GM19438 (cell line): ENCODE results near the gene C1orf105.
"Not testable (repeated sequence)": the region's sequence is repeated elsewhere in the genome, so short reads cannot be mapped to it uniquely, and the experiment has no call there.

Experiments
- ATAC-seq: cut with Tn5 transposase; IDR thresholded peaks from one replicate; pipeline ENCODE4 v1.9.1; 2021; ENCODE audit warnings: low read depth; ENCODE audit not compliant: unreplicated experiment

Gene C1orf105

GRCh38 chr1:172482044-172482443 is 61.6 kb downstream of the C1orf105 start:
- ATAC-seq, result no peak

GRCh38 chr1:172483448-172483847 is 63.0 kb downstream of the C1orf105 start:
- no peak for ATAC-seq

- ATAC-seq, result no peak
Observed at GRCh38 chr1:172484252-172484651, 63.8 kb downstream of the C1orf105 start.

GRCh38 chr1:172485626-172486025 is 65.1 kb downstream of the C1orf105 start:
- no peak for ATAC-seq

GRCh38 chr1:172486805-172487454 is 66.4 kb downstream of the C1orf105 start:
- no peak for ATAC-seq

- ATAC-seq, result no peak
Observed at GRCh38 chr1:172487550-172487949, 67.1 kb downstream of the C1orf105 start.

GRCh38 chr1:172488393-172488792 is 67.9 kb downstream of the C1orf105 start:
- ATAC-seq, result no peak

GRCh38 chr1:172489847-172490246 is 69.4 kb downstream of the C1orf105 start:
- ATAC-seq, result no peak

GRCh38 chr1:172492421-172492820 is 71.9 kb downstream of the C1orf105 start:
- ATAC-seq, result no peak

- ATAC-seq, result no peak
Observed at GRCh38 chr1:172494166-172494565, 73.7 kb downstream of the C1orf105 start.

- not testable (repeated sequence) for ATAC-seq
Observed at GRCh38 chr1:172496127-172496526, 75.6 kb downstream of the C1orf105 start.

GRCh38 chr1:172496678-172497077 is 76.2 kb downstream of the C1orf105 start:
- ATAC-seq, result no peak

- ATAC-seq, result no peak
Observed at GRCh38 chr1:172497230-172497629, 76.7 kb downstream of the C1orf105 start.

- ATAC-seq, result no peak
Observed at GRCh38 chr1:172498857-172499256, 78.4 kb downstream of the C1orf105 start.

- ATAC-seq, result no peak
Observed at GRCh38 chr1:172499636-172500141, 79.2 kb downstream of the C1orf105 start.

- ATAC-seq, result no peak
Observed at GRCh38 chr1:172500207-172500606, 79.7 kb downstream of the C1orf105 start.

GRCh38 chr1:172507741-172508140 is 87.3 kb downstream of the C1orf105 start:
- ATAC-seq, result no peak

- ATAC-seq, result no peak
Observed at GRCh38 chr1:172510479-172510878, 90.0 kb downstream of the C1orf105 start.

GRCh38 chr1:172512591-172512990 is 92.1 kb downstream of the C1orf105 start:
- ATAC-seq, result no peak

- ATAC-seq, result no peak
Observed at GRCh38 chr1:172513479-172513878, 93.0 kb downstream of the C1orf105 start.

GRCh38 chr1:172514108-172514507 is 93.6 kb downstream of the C1orf105 start:
- ATAC-seq, result no peak

- ATAC-seq, result no peak
Observed at GRCh38 chr1:172515436-172515835, 95.0 kb downstream of the C1orf105 start.

- ATAC-seq, result no peak
Observed at GRCh38 chr1:172515927-172516326, 95.4 kb downstream of the C1orf105 start.
